Cardiac muscle cell (in vitro differentiated cells and primary cell): ENCODE results near the gene C1QL4. TPM values are rescaled to one million over a fixed set of nuclear protein-coding genes. Genes with fewer than 3 reads are reported as not detected.
"Not testable (repeated sequence)": the region's sequence is repeated elsewhere in the genome, so short reads cannot be mapped to it uniquely, and the experiment has no call there.

Experiments
- DNase-seq, 2 donors: peaks; one replicate each; pipeline versions ENCODE4 v3.0.0 to v3.0.0-alpha.2; 2010 to 2017; ENCODE audit warnings: low read depth in 1 of 2, low spot score in 1 of 2
- H3K27ac ChIP-seq: fragments of 200-600 bp; sonication (generic); 2 replicates; pipeline ENCODE4 v1.5.1; 2016
- H3K27me3 ChIP-seq: fragments of 200-600 bp; sonication (generic); 2 replicates; pipeline ENCODE4 v1.6.0; 2016; ENCODE audit warnings: control low read depth
- H3K36me3 ChIP-seq: fragments of 200-600 bp; sonication (generic); 2 replicates; pipeline ENCODE4 v1.5.1; 2016; ENCODE audit warnings: control low read depth
- H3K4me1 ChIP-seq: fragments of 200-600 bp; sonication (generic); 2 replicates; pipeline ENCODE4 v1.8.1; 2017; ENCODE audit warnings: low read depth, mild to moderate bottlenecking, mixed run types
- H3K4me3 ChIP-seq: fragments of 200-600 bp; sonication (generic); 2 replicates; pipeline ENCODE4 v1.5.1; 2016; ENCODE audit warnings: mild to moderate bottlenecking
- H3K9me3 ChIP-seq: fragments of 200-600 bp; sonication (generic); 2 replicates; pipeline ENCODE4 v1.5.1; 2017; ENCODE audit warnings: low read depth, mild to moderate bottlenecking, control low read depth
- polyA plus RNA-seq: library from polyadenylated mRNA; unstranded; fragments of >200 nt; fragmentation: Nextera tagmentation; extraction: Ambion mirVana; gene quantifications from 2 replicates; pipeline ENCODE4 v1.2.1, GENCODE V29; 2016
- total RNA-seq: library from RNA; depleted of rRNA; stranded (reverse); fragments of >200 nt; gene quantifications from 2 replicates; pipeline ENCODE4 v1.2.3, GENCODE V29; 2016
- TF ChIP-seq, protein P1 (sequence below): IDR thresholded peaks from 2 replicates; pipeline ENCODE4 v1.5.1; 2012; ENCODE audit warnings: low read depth, mild to moderate bottlenecking, low read length

Gene C1QL4
- total RNA-seq (not detected in 2 replicates), polyA plus RNA-seq (not detected in 2 replicates)

DNA sequence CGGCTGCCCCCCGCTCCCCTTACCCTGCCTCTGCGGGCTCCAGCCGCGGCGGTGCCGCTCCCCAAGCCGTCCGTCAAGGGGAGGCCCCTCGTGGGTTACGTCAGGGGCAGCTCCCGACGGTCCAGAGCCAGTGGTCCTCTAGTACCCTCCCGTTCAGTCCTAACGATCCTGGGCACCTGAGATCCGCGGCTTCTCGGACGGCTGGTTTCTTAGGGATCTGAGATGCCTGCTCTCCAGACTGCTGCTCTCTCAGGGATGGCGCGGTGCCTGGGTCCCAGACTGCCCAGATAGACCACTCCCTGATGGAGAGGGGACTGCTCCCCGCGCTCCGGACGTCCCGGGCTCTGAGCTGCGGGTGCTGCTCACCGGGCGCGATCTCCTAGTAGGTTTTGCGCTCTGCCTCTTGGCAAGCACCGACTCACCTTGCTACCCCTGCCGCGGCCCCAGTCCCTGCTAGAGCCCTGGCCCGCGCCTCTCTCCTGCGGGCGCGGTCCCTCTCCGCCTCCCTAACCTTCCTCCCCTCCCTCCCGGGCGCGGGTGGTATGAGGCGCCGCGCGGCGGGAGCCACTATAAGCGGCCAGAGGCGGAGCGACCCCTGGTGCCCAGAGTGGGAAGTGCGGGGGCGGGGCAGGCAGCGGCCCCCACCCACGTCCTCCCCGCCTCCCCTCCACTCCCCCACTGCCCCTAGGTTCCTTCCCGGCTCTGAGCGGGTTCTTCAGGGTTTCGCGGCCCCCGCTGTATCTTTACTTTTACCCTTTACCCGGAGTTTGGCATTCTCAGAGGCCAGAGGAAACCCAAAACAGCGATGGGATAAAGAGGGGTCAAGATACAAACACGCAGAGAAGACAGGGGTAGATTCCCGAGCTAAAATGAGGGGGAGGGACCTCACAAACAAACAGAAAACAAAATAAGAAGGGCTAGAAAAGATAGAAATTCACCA, at the start of gene C1QL4:
TSS of gene C1QL4 (minus strand) at position 544 of the 940 bp plus-strand sequence. CDS start 711 bp downstream, outside the sequence.
- TF ChIP-seq, protein P1, sequence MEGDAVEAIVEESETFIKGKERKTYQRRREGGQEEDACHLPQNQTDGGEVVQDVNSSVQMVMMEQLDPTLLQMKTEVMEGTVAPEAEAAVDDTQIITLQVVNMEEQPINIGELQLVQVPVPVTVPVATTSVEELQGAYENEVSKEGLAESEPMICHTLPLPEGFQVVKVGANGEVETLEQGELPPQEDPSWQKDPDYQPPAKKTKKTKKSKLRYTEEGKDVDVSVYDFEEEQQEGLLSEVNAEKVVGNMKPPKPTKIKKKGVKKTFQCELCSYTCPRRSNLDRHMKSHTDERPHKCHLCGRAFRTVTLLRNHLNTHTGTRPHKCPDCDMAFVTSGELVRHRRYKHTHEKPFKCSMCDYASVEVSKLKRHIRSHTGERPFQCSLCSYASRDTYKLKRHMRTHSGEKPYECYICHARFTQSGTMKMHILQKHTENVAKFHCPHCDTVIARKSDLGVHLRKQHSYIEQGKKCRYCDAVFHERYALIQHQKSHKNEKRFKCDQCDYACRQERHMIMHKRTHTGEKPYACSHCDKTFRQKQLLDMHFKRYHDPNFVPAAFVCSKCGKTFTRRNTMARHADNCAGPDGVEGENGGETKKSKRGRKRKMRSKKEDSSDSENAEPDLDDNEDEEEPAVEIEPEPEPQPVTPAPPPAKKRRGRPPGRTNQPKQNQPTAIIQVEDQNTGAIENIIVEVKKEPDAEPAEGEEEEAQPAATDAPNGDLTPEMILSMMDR: peak; percentile 80
- Histone ChIP-seq H3K27ac (no peak within 1 kb of the TSS), H3K4me1 (no peaks in the 10 kb centered on the region), H3K4me3 (peak within 1 kb of the TSS; percentile 19), H3K27me3 (peaks cover 100% of the 10 kb centered on the region), H3K9me3 (no peaks in the 10 kb centered on the region), H3K36me3 (no peaks in the 10 kb centered on the region)
- peak; percentile 75 to 89 for DNase-seq

GRCh38 chr12:49380184-49380583, 43.2 kb upstream of the C1QL4 start:
- not testable (repeated sequence) for H3K36me3 ChIP-seq, H3K27ac ChIP-seq, H3K4me1 ChIP-seq, DNase-seq, H3K9me3 ChIP-seq, H3K27me3 ChIP-seq, H3K4me3 ChIP-seq

DNA sequence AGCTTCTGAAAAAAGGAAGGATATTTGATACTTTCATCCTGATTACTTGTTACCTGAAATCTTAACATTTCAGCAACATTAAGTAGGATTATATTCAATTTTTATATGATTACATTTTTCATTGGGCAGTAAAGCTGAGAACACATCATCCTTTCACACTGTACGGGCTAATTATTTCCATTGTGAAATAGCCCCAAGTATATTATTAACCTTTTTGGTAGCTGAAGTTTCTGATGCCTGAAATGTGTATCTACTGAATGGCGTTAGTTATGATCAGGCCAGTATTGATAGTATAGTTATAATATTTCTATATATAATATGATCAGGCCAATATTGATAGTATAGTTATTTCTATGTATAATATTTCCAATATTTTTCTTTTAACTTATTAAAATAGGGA, 40.4 kb upstream of the C1QL4 start:
- Histone ChIP-seq H3K9me3 (no peaks in the 10 kb centered on the region), H3K27me3 (no peaks in the 10 kb centered on the region), H3K36me3 (no peaks in the 10 kb centered on the region), H3K27ac (no peak overlapping the region), H3K4me1 (no peaks in the 10 kb centered on the region), H3K4me3 (no peak overlapping the region)
- TF ChIP-seq, protein P1: no peak
- DNase-seq: no peak

- TF ChIP-seq, protein P1: no peak
- no peak overlapping the region for H3K4me3 ChIP-seq
- no peaks in the 10 kb centered on the region for H3K27me3 ChIP-seq
- no peak for DNase-seq
- no peak overlapping the region for H3K27ac ChIP-seq
- no peaks in the 10 kb centered on the region for H3K9me3 ChIP-seq
- H3K4me1 ChIP-seq: no peaks in the 10 kb centered on the region
- H3K36me3 ChIP-seq: no peaks in the 10 kb centered on the region
These were observed 38.4 kb upstream of the C1QL4 start for GRCh38 chr12:49375406-49375805.

DNA sequence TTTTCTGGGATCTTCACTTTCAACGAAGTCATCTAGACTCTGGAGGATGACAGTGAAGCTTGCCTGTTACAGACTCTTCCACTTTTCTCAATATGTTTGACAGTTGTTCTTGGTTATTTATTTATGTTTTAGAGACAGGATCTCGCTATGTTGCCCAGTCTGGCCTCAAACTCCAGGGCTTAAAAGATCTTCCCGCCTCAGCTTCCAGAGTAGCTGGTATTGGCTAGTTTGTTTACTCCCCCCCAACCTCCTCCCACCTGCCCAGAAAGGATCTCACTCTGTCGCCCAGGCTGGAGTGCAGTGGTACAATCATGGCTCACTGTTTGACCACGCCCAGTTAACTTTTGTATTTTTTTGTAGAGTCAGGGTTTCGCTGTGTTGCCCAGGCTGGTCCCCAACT, 33.6 kb upstream of the C1QL4 start:
- no peak for DNase-seq
- H3K27me3 ChIP-seq: no peaks in the 10 kb centered on the region
- H3K4me1 ChIP-seq: peaks cover 17% of the 10 kb centered on the region
- TF ChIP-seq, protein P1: no peak
- no peak overlapping the region for H3K27ac ChIP-seq
- no peaks in the 10 kb centered on the region for H3K9me3 ChIP-seq
- H3K4me3 ChIP-seq: no peak overlapping the region
- no peaks in the 10 kb centered on the region for H3K36me3 ChIP-seq
